HG03039 (cell line): ENCODE measurements around the gene SMARCD3.

Experiments
- ATAC-seq: cut with Tn5 transposase; IDR thresholded peaks from one replicate; pipeline ENCODE4 v1.9.1; 2021; ENCODE audit warnings: mild to moderate bottlenecking, moderate library complexity; ENCODE audit not compliant: unreplicated experiment

Gene SMARCD3

GRCh38 chr7:151238190-151238810 is 10.2 kb downstream of the SMARCD3 start:
- no peak for ATAC-seq

GRCh38 chr7:151237244-151238189 is 11.0 kb downstream of the SMARCD3 start:
- no peak for ATAC-seq

GRCh38 chr7:151236406-151236805 is 12.1 kb downstream of the SMARCD3 start:
- no peak for ATAC-seq

- no peak for ATAC-seq
These were observed 13.3 kb downstream of the SMARCD3 start for GRCh38 chr7:151235091-151235787.

- ATAC-seq = no peak
These were observed 14.7 kb downstream of the SMARCD3 start for GRCh38 chr7:151233804-151234203.

GRCh38 chr7:151232917-151233701 is 15.4 kb downstream of the SMARCD3 start:
- no peak for ATAC-seq

GRCh38 chr7:151232091-151232916 is 16.2 kb downstream of the SMARCD3 start, which contains the start of gene CHPF2:
TSS of gene CHPF2 (plus strand) at chr7:151232483. CDS start at chr7:151234012, 1,529 bp downstream.
- peak; percentile 97 for ATAC-seq

GRCh38 chr7:151231080-151231479 is 17.4 kb downstream of the SMARCD3 start:
- no peak for ATAC-seq

DNA sequence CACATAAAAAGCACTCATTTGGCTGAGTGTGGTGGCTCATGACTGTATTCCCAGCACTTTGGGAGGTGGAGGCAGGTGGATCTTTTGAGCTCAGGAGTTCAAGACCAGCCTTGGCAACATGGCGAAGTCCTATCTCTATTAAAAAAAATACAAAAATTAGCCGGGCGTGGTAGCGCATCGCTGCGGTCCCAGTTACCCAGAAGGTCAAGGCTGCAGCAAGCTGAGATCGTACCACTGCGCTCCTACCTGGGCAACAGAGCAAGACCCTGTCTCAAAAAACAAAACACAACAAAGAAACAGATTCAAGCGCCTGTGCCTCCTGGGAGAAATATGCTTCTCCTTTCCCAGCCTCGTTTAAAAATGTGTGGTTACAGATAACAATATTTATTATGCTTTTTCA is 19.2 kb downstream of the SMARCD3 start:
- no peak for ATAC-seq

- ATAC-seq = no peak
These were observed 20.2 kb downstream of the SMARCD3 start for GRCh38 chr7:151228024-151228866.

DNA sequence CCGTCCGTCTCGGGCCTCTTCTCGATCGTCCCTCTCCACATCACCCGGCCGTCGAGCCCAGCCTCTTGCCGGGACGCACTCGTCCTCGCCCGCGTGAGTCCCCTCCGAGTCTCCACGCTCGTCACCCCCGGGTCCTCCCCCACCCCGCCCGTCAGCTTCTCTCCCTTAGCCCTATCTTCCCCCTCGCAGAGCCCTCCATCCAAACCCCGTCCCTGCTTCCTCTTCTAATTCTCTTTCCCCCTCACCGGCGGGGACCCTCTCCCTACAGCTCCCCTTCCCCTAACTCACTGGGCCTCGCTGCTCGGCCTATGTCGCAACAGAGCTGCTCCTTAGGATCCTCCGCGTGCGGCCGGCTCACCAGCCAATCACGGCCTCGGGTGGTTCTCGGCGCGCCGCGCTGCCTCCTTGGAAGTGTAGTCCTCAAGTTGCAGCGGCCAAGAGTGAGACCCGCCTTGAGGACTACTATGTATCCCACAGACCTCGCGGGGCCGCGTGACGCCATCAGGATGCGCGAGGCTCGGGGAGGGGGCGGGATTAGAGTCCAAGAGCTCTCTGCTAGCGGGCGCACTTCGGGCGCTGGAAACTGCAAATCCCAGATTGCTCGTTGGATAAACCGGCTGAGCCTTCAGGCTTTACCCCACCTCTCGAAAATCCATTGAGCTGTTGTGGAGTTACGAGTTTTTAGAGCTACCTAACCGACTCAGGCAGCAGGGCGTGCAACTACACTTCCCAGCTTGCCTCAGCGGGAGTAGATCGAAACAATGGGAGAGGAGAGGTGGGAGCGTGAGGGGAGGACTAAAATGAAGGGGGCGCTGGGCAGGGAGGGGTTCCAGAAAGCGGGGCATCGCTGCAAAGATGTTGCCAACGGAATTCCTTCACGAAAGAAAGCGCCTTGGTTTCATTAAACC is 21.4 kb downstream of the SMARCD3 start, which contains the start of gene ABCF2:
Gene ABCF2, minus strand, starts transcription at position 331 of the 908 bp plus-strand sequence. CDS start 747 bp downstream, outside the sequence.
- peak; percentile 98 for ATAC-seq

DNA sequence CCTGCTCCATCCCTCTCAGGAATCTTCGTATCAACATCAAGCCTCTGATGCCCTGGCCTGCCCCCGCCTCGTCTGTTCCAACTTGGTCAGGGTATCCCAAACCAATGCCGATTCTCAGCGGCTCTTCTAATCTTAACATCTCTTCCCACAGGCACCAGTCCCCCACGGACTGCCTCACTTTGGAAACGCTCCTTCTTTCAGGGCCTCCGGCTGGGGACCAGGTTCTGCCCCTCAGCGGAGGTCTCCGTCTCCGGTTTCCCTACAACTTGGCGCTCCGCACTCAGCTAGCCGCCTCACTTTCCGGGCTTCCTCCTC is 22.0 kb downstream of the SMARCD3 start:
- no peak for ATAC-seq

DNA sequence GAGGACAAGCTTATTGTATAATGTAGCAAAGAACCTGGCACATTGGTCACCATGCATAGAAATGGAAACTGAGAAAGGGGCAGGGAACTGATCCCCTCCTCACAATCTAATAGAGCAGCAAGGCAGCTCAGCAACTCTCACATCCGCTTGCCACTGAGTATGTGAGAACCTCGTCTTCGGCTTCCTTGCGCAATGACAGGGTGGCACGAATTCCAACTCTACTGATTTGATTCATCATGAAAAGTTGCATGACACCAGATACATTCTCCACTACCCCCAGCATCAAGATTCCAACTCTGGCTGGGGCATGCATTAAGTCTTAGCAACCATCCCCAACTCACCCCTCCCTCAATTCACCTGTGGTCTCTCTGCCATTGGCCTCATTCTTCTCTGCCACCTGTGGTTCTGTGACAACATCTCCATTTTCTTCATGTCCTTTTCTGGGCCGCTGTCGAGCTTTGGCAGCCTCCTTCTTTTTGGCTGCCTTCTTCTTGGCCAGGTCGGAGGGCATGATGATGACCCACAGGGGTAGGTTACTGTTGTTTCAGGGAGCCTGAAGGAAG is 22.5 kb downstream of the SMARCD3 start:
- no peak for ATAC-seq

GRCh38 chr7:151223728-151224127 is 24.8 kb downstream of the SMARCD3 start:
- no peak for ATAC-seq

DNA sequence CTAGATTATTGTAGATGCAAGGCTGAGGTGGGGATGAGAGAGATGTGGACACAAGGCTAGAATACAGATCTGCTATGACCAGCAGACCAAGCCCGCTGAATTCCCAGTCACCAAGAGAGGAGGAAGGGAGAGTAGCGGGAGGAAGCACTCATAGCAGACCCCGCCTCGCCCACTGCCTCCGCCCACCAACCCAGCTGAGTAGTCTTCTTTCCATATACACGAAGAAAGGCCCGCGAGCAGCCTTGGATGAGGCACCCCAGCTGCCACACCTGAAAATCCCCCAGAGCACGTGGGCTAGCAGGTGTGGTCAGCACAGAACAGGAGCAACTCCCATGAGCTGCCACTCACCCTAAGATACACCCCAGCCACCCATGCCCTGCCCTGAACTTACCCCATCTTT is 30.3 kb downstream of the SMARCD3 start:
- ATAC-seq = no peak

- ATAC-seq = no peak
These were observed 33.1 kb downstream of the SMARCD3 start for GRCh38 chr7:151215396-151215795.

DNA sequence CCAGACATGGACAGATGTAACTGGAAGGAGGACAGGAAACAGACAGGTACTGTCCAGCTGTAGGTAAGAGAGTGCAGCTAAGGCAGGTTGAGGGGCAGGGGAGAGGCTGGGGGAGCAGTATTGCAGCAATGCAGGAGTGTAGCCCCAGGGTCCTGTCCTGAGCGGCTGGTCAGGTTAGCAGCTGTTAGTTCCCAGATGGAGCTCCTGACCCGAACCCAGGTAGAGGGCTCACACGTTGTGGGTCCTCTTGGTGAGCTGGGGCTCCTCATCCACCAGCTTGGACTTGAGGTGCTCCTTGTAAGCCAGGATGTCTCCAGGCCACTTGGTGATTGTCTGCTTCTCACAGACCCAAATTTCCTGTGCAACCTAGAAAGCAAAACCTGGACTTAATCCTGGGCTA is 34.7 kb downstream of the SMARCD3 start:
- ATAC-seq = no peak

- no peak for ATAC-seq
These were observed 35.9 kb downstream of the SMARCD3 start for GRCh38 chr7:151212626-151213025.
